Stimulated activated CD4-positive, alpha-beta T cell treated with anti-CD3 and anti-CD28 coated beads, Interleukin-4, amount 100 ng/mL, for 1 hour (primary cell): ENCODE data around the gene DDC.

Experiments used
- DNase-seq: peaks from one replicate; pipeline ENCODE4 v3.0.0-alpha.2; 2020

The DDC gene

GRCh38 chr7:50564640-50565558 lies at the start of gene DDC:
Gene DDC, minus strand, starts transcription at chr7:50565405. Its CDS starts 21,320 bp downstream, at chr7:50544085.
- DNase-seq, result no peak

DNA sequence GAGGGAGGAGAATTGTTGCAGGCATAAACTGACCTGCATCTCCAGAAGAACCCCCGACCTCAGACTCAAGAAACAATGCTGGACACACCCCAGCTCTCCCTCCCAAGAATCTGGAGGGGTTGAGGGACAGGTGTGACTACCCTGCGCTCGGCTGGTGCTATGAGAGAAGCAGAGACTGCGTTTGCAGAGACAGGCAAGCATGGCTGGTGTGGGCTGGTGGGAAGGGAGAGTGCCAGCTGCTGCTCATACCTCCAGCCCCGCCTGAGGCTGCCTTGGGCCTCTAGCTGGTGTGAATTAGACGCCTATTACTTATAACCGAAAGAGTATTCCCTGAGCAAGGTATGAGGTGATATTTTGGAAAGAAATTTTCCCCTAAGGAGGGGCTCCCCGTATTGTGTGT lies 48.3 kb upstream of the DDC start:
- no peak for DNase-seq

DNA sequence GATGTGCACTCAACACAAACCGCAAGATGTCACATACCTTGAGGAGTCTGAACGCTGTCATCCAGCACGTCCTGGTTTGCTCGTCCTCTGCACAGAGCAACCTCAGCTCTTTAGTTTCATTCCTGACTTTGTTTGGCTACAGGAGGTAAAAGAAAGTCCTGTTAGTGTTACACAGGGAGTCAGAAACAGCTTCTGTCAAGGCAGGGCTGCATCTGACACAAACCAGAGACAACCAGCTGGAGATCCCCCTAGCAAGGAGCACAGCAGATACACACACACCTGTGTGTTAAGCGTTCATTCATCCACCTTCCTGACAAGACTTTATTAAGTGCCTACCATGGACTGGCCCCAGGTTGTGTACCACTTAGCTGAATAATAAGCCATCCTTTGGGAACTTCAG lies 47.5 kb upstream of the DDC start:
- no peak for DNase-seq

GRCh38 chr7:50610521-50611277 lies 45.5 kb upstream of the DDC start:
- DNase-seq, result no peak

- no peak for DNase-seq
These were observed 43.1 kb upstream of the DDC start for GRCh38 chr7:50608196-50608906.

- no peak for DNase-seq
These were observed 42.4 kb upstream of the DDC start for GRCh38 chr7:50607524-50608125.

- DNase-seq, result no peak
These were observed 39.9 kb upstream of the DDC start for GRCh38 chr7:50605059-50605458.

DNA sequence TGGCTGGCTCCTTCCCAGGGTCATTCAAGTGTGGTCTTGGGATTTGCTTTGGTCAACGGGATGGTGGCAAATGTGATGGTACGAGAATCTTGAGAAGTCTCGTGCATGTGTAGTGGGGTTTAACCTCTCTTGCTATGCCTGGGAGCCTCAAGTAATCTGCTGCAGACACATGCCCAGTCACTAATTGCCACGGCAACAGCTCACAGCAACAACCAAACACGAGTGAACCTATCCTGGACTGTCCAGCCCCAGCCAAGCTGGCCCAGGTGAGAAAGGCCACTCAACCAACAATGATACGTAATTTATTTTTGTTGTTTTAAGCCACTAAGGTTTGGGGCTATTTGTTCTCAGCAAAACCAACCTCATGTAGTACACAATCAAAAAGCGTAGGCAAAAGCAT lies 38.1 kb upstream of the DDC start:
- no peak for DNase-seq

- no peak for DNase-seq
These were observed 34.2 kb upstream of the DDC start for GRCh38 chr7:50599385-50599784.

DNA sequence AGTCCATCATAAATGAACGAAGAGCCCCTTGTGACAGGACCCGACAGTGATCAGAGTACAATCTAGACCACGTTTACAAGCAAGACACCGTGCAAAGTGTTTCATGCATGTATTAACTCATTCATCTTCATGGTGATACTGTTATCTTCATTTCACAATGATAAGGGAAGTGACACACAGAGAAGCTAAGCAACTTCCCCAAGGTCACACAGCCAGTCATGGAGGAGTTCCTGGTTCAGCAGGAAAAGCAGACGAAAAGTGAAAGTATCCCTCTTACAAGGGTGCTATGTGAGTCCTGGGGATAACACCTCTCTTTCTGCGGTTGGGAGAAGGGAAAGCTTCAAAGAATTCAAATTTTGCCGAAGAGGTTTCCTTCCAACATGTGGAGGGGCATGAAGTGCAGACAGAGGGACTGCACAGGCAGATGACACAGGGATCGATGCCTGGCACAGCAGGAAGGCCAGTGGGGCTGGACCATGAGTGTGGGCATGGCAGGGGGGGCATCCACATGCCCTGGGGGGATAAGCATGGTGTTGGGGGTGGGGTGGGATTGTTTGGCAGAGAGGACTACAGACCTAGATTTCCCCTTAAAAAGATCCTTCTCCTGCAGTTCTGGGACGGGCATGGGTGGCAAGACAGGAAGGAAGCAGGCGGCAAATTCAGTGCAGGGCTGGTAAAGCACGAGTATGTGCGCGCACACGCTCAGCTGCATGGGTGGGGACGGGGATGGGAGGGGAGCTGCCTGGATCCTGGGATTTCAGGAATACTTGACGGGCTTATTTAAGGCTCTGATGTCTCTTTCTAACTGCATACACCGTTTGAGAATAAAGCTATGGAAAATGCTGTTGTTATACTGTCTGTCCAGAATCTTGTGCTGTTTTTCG lies 33.5 kb upstream of the DDC start:
- no peak for DNase-seq

GRCh38 chr7:50596484-50596883 lies 31.3 kb upstream of the DDC start:
- no peak for DNase-seq

GRCh38 chr7:50595491-50596102 lies 30.4 kb upstream of the DDC start:
- DNase-seq, result no peak

DNA sequence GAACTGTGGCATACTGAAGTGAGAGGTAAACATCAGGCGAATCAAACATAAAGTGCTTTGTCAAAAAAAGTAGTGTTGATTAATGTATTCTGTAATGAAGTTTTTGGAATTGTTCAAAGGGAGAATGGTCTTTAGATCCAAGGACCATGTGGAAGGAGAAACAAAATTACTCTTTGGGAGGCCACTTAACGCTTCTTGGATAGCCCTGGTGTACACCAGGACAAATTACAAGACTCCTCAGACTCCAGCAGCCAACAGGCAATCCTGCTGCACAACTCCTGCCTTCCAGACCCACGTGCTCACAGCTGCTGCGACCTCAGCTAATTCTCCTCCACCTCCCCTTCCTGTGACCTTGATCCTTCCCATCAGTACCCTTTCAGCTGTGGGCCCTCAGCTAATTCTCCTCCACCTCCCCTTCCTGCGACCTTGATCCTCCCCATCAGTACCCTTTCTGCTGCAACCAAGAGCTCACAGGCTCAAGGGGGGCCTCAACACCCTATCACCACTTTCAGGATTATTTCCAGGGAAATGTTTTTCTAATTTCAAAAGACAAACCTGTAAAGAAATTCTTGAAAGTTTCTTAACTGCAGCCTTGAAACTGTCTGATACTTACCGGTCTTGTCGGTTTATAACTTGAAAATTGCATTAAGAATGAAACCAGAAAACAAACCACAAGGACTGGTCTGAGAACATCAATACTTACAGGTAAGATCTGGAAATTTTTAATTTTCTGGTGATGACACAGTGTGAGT lies 29.7 kb upstream of the DDC start:
- no peak for DNase-seq

DNA sequence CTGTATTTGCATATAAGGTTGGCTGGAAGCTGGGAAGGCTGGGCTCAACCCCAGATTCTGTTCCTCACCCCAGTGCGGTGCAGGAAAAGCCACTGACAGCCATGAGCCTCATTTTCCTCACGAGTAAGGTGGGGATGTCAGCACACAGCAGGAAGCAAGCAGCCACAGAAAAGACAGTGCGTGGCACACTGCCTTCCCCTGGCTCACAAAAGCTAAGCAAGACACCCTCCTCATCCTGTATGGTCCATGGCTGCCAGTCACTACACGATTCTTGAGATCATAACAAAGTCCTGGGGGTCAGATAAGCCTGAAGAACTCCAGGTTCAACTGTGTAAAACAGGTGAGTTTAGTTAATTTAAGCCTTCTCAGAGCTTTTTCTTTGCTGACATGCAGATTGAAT lies 28.9 kb upstream of the DDC start:
- no peak for DNase-seq

- no peak for DNase-seq
These were observed 27.7 kb upstream of the DDC start for GRCh38 chr7:50592940-50593339.

GRCh38 chr7:50591480-50592438 lies 26.6 kb upstream of the DDC start:
- DNase-seq, result no peak

DNA sequence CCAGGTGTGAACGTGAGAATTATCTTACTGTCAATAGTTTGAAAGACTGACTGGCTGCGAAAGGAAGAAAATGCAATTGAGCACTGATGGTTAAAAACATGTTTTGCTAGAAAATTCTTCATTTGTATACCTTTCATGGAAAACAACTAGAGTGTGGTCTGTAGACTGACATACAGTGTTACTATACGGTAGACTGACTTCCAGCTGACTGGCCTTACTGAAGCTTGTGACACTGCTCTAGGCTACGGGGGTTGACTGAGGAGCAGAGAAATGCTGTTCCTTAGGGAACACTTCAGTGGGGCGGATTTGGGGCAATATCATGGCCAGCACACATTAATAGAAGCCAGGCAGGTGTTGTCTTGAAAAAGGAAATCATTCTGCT lies 25.9 kb upstream of the DDC start:
- no peak for DNase-seq

DNA sequence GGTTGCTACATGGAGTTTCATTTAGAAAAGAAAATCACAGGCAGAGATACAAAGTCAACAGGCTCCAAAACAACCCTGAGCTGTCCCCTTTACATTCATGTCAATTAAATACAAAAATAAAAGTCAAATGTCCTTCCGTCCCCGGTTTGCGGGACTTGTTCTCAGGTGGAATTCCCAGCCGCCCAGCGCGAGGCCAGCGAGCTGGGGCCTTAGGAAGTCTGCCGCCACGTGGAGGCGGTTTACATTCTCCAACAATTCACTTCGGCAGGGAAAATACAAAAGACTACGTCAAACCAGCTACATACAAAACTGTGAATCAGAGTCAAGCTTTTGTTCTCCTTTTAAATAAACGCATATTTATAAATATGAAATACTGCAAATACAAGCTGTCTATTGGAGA lies 25.3 kb upstream of the DDC start:
- no peak for DNase-seq

DNA sequence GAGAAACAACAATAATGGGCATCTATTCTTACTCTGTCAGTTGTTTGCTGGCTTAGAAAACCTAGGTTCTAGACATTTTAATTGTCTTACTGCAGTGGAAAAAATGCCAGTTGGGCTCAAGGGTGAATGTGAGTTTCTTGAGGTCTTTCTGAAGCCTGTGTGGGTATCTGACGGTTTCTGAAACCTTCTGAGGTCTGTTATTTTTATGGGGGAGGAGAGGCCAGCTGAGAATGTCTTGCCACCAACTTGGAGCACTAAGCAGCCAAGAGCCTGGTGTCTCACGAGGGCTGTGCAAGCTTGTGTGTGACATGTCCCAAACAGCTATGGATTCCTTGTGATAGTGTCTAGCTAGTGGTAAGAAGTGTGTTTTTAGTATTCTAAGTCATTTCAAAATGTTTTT lies 24.2 kb upstream of the DDC start:
- DNase-seq, result no peak

GRCh38 chr7:50588937-50589336 lies 23.7 kb upstream of the DDC start:
- no peak for DNase-seq
